Measurements from ENCODE around the gene ERCC4.
A peak's percentile ranks its signal among the peaks of the same experiment; 100 is the strongest.
"Not testable (repeated sequence)": the region's sequence is repeated elsewhere in the genome, so short reads cannot be mapped to it uniquely, and the experiment has no call there.

The ERCC4 gene

DNA sequence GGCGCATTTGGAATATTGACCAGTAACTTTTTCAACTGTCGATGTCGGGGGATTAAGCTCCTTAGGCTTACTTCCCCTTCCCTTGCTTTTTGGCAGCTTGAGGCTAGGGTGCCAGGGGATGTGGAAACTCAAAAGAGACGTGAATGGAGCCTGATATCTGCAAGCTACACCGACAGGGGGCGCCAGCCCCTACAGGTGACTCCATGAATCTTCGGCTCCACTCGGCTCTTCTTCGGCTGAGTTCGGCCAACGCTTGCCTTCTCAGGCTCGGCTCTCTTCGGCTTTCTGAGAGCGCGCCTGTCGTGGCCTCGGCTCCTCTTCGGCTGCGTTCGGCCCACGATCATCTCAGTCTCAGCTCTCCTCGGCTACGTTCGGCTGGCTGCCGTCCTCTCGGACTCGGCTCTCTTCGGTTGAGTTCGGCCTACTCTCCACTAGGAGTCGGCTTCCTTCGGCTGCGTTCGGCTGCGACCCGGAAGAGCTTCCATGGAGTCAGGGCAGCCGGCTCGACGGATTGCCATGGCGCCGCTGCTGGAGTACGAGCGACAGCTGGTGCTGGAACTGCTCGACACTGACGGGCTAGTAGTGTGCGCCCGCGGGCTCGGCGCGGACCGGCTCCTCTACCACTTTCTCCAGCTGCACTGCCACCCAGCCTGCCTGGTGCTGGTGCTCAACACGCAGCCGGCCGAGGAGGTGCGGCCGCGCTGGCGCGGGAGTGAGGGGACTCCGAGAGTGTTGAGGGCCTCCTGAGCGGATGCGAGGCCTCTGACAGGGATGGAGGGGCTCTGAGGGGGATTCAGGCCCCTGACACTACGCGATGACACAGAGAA, at the start of gene ERCC4:
Gene ERCC4 (plus strand): TSS at position 472 of the 827 bp plus-strand sequence. CDS start 12 bp downstream, at position 484.
- peak; percentile 94 to 98 for DNase-seq (ENCODE audit: low read depth in 2 of 2)

- no peak for DNase-seq (ENCODE audit: low read depth in 2 of 2)
These were observed 46.0 kb upstream of the ERCC4 start for GRCh38 chr16:13873835-13874438.

DNA sequence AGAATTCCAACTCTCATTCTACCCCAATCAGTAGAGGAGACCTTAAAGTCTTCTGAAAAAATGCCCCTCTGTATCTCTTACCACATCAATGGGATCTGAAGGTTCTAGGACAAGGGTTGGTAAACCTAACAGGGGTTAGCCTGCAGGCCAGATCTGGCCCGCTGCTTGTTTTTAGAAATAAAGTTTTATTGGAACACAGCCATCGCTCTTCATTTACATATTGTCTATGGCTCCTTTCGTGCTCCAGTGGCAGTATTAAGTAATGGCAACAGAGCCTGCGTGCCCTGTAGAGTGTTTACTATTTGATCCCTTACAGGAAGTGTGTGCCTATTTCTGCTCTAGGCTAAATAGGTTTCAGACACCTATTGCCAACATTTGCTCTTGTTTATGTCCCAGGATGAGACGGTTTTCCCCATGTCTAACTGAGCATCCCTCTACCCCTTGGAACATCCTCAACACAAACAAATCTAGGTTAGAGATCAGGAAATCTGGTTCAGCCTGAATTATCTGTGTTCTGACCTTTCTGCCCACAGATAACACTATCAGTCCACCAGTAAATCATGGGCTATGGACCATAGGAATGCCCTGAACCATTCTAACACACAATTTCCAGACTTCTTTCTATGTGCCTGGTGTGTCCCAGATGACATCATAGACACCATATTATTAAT, 44.2 kb upstream of the ERCC4 start:
- DNase-seq (ENCODE audit: low read depth in 2 of 2): no peak

- no peak for DNase-seq (ENCODE audit: low read depth in 2 of 2)
These were observed 36.7 kb upstream of the ERCC4 start for GRCh38 chr16:13883276-13883675.

DNA sequence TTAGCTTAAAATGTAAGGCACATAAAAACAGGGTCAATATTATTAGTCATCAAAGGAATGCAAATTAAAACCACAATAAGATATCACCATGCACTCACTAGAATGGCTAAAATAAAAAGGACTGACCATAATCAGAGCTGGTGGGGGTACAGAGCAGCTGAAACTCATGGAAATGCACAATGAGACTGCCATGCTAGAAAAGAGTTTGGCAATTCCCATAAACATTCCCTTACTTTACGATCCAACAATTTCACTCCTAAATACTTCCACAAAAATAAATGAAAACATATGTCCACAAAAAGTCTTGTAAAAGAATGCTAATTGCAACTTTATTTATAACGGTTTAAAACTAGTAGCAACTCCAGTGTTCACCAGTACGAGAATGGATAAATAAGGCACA, 36.1 kb upstream of the ERCC4 start:
- DNase-seq (ENCODE audit: low read depth in 2 of 2): no peak

- no peak for DNase-seq (ENCODE audit: low read depth in 2 of 2)
These were observed 34.3 kb upstream of the ERCC4 start for GRCh38 chr16:13885700-13886099.

DNA sequence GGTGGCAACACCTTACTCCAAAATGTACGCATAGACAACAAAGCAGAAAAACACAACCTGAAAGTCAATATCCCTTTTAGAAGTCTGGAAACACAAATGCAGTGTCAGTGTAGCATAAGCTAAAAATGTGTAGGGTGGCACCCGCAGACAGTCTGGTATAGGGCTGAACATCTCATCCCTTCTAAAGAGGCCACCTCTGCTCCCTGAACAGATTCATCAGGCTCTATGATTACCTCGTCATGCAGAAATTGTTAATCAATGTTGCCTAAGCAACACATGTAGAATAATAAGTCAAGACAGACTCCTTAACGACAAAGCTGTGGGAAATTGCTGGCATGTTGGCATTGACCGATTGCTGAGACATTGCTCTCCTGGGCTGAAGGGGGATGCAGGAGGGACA, 33.3 kb upstream of the ERCC4 start:
- no peak for DNase-seq (ENCODE audit: low read depth in 2 of 2)

DNA sequence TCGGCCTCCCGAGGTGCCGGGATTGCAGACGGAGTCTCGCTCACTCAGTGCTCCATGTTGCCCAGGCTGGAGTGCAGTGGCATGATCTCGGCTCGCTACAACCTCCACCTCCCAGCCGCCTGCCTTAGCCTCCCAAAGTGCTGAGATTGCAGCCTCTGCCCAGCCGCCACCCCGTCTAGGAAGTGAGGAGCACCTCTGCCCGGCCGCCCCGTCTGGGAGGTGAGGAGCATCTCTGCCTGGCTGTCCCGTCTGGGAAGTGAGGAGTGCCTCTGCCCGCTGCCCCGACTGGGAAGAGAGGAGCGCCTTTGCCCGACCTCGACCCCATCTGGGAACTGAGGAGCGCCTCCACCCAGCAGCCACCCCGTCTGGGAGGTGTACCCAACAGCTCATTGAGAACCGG, 30.6 kb upstream of the ERCC4 start:
- not testable (repeated sequence) for DNase-seq (ENCODE audit: low read depth in 2 of 2)

GRCh38 chr16:13892301-13892700, 27.7 kb upstream of the ERCC4 start:
- no peak for DNase-seq (ENCODE audit: low read depth in 2 of 2)

GRCh38 chr16:13895516-13895915, 24.4 kb upstream of the ERCC4 start:
- DNase-seq (ENCODE audit: low read depth in 2 of 2): no peak

- DNase-seq (ENCODE audit: low read depth in 2 of 2): no peak
These were observed 23.3 kb upstream of the ERCC4 start for GRCh38 chr16:13896543-13897182.

DNA sequence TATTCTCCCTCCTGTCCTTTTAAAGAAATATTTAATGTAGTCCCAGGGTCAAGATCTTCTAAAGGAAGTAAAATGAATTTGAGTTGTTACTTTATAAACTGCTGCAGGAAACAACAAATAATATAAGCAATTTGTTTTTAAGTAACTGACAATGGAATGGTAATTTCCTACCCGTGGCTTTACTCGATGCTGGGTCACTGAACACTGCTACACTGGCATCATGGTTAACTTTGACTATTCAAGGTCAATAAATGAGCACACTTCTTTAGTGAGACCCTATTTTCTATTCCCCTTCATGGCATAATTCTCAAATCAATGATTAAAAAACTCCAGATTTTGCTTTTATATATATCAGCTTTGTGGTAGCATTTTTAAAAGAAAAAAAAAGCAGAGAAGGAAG, 22.1 kb upstream of the ERCC4 start:
- no peak for DNase-seq (ENCODE audit: low read depth in 2 of 2)

- DNase-seq (ENCODE audit: low read depth in 2 of 2): no peak
These were observed 21.7 kb upstream of the ERCC4 start for GRCh38 chr16:13898233-13898632.

DNA sequence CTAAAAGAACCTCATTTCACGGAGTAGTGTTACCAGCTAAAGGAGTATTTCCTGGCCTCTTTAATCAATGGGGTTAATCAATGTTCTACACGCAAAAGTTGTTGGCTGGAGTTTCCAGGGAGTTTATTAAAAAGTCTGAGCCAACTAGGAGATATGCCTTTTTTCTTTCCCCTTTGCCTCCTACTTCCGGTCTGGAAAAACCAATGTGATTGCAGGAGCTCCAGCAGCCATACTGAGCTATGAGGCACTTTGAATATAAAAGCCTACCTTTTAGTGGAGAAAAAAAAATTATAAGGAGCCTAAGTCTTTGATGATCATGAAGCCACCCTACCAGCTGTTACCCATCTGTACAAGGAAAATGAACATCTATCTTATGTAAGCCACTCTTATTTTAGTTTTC, 17.9 kb upstream of the ERCC4 start:
- no peak for DNase-seq (ENCODE audit: low read depth in 2 of 2)

GRCh38 chr16:13902677-13903076, 17.3 kb upstream of the ERCC4 start:
- DNase-seq (ENCODE audit: low read depth in 2 of 2): no peak

GRCh38 chr16:13904179-13904691, 15.7 kb upstream of the ERCC4 start:
- no peak for DNase-seq (ENCODE audit: low read depth in 2 of 2)

DNA sequence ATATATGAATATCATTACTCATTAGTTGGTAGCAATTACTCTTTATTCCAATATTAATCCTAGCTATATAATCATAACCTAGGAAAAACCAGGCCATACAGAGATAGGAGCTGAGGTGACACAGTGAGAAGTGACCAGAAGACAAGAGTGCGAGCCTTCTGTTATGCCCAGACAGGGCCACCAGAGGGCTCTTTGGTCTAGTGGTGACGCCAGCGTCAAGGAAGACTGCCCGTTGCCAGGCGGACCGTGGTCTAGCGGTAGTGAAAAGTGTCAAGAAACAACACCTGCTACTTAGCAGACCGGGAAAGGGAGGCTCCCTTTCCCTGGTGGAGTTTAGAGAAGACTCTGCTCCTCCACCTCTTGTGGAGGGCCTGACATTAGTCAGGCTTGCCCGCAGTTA, 15.1 kb upstream of the ERCC4 start:
- DNase-seq (ENCODE audit: low read depth in 2 of 2): peak in 1 of 2 donors; percentile 3

DNA sequence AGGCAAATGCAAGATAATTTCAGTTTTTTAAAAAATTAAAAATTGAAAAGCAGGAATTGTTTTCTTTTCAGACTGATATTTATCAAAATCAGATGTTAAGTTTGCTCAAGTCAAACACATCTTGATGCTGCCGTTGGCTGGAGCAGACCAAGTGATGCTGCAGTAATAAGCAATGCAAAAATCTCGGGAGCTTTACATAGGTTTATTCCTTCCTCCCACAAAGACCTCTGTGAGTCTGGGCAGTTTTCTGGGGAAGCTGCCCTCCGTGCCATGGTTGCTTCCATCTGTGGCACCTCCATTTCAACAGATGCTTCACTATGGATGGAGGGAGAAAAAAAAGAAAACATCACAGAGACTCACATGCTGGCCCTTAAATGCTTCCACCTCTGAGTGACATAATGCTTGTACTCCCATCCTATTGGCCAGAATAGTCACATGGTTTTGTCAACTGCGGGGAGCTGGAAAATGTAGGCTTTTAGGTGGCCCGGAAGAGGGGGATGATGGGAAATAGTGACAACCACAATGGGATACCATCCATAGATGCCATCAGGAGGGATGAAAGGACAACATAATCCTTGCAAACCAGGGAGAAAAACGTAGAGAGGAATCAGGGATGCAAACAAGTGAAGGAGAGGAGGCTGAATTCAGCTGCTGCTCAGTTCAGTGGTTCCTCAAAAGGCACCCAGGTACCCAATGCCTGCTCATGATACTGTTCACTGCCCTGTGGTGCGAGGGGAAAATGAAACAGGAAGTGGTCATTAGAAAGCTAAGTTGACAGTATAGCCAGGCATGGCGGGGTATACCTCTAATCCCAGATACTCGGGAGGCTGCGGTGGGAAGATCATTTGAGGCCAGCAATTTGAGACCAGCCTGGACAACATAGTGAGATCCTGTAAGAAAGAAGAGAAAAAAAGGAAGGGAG, 13.5 kb upstream of the ERCC4 start:
- no peak for DNase-seq (ENCODE audit: low read depth in 2 of 2)

DNA sequence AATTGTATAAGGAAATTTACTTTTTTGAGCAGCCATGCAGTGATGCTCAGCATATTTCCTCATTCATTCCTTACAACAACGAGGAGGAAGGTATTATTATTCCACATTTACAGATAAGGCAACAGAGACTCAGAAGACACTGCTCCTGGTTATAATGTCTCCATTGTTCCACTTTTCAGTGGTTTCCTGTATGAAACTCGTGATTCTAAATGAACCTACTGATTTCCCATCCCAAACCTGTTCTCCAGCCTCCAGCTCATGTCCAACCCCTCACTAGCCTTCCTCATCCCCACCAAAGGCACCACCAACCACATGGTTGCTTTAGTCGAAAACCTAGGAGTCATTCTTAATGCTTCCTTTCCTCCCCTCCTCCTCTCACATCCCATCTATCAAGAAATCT, 12.5 kb upstream of the ERCC4 start:
- DNase-seq (ENCODE audit: low read depth in 2 of 2): no peak

- no peak for DNase-seq (ENCODE audit: low read depth in 2 of 2)
These were observed 10.9 kb upstream of the ERCC4 start for GRCh38 chr16:13909069-13909468.

DNA sequence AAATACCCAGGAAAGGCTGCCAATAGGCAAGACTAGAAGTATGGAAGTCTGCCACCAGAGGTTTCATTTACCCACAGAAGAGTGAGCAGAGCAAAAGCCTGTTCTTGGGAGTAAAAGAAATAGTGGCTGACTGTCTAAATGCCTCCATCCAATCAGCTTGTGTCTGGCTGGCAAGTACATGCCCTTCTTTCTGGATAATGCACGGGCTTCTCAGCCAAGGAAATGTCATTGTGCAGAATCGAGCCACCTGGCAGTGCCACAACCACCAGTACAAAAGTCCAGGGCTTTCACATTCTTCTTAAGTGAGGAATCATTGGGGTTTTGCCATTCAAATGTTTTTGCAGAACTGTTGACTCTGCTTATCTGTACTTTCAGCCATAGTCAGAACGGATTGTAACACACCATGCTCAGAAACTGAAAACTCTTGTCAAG, 10.1 kb upstream of the ERCC4 start:
- no peak for DNase-seq (ENCODE audit: low read depth in 2 of 2)
